Stomach smooth muscle (tissue), 2 donors: ENCODE data around the gene HIGD1C.

Experiments
- H3K27ac ChIP-seq: one replicate; pipeline ENCODE4 v1.7.0; 2013; ENCODE audit warnings: mild to moderate bottlenecking, low read length, inconsistent platforms
- H3K27me3 ChIP-seq, 2 donors: one replicate each; pipeline ENCODE4 v1.7.0; 2013; ENCODE audit warnings: low read length in 2 of 2; ENCODE audit not compliant: insufficient read depth in 2 of 2, control insufficient read depth in 1 of 2
- H3K36me3 ChIP-seq, 2 donors: one replicate each; pipeline ENCODE4 v1.7.0; 2013; ENCODE audit warnings: low read length in 2 of 2; ENCODE audit not compliant: control insufficient read depth in 2 of 2, insufficient read depth in 2 of 2
- H3K4me1 ChIP-seq: one replicate; pipeline ENCODE4 v1.7.0; 2013; ENCODE audit warnings: low read length; ENCODE audit not compliant: control insufficient read depth, insufficient read depth
- H3K4me3 ChIP-seq, 2 donors: one replicate each; pipeline ENCODE4 v1.7.0; 2013; ENCODE audit warnings: low read length in 2 of 2
- H3K9ac ChIP-seq, 2 donors: one replicate each; pipeline ENCODE4 v1.7.0; 2013; ENCODE audit warnings: low read length in 2 of 2, mild to moderate bottlenecking in 1 of 2
- H3K9me3 ChIP-seq, 2 donors: one replicate each; pipeline ENCODE4 v1.7.0; 2013; ENCODE audit warnings: low read length in 2 of 2; ENCODE audit not compliant: control insufficient read depth in 2 of 2
- donor health status: healthy.
- donor health status: Pancreatic carcinoma.

Gene HIGD1C

GRCh38 chr12:50933459-50934124, 18.8 kb upstream of the HIGD1C start:
- Histone ChIP-seq H3K36me3 (peaks cover 3 to 16% of the 10 kb centered on the region in 2 donors), H3K9me3 (peaks cover 0 to 3% of the 10 kb centered on the region in 2 donors), H3K27me3 (no peaks in the 10 kb centered on the region), H3K4me3 (no peak overlapping the region), H3K4me1 (peaks cover 5% of the 10 kb centered on the region), H3K27ac (no peak overlapping the region), H3K9ac (no peak overlapping the region)

DNA sequence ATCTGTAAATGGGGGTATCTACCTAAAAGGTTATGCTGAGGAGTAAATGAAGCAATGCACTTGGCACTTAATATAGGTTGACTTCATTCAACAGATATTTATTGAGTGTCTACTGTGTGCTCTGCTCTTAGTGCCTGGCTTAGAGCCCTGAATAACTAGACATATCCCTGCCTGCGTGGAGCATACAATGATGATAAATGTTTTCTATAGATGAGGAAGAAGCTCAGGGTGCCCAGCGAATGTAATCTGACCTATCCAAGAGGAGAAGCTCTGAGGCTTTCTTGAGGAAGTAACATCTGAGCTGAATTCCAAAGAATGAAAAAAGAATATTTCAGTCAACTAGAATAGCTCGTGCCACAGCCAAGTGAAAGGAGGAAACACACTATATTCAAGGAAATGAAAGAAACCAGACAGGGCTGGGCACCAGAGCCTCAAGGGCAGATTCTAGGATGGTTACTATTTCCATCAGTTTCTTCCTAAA, 17.9 kb upstream of the HIGD1C start:
- Histone ChIP-seq H3K4me3 (no peak overlapping the region), H3K9me3 (peaks cover 0 to 3% of the 10 kb centered on the region in 2 donors), H3K9ac (no peak overlapping the region), H3K27ac (peak overlapping the region; percentile 26), H3K36me3 (peaks cover 3 to 12% of the 10 kb centered on the region in 2 donors), H3K27me3 (no peaks in the 10 kb centered on the region), H3K4me1 (no peaks in the 10 kb centered on the region)

- H3K27me3 ChIP-seq, result no peaks in the 10 kb centered on the region
- peaks cover 3 to 10% of the 10 kb centered on the region in 2 donors for H3K36me3 ChIP-seq
- H3K9ac ChIP-seq, result no peak overlapping the region
- H3K9me3 ChIP-seq, result peaks cover 0 to 3% of the 10 kb centered on the region in 2 donors
- no peaks in the 10 kb centered on the region for H3K4me1 ChIP-seq
- H3K27ac ChIP-seq, result peak overlapping the region; percentile 26
- H3K4me3 ChIP-seq, result no peak overlapping the region
Measured at GRCh38 chr12:50934981-50935807, 17.1 kb upstream of the HIGD1C start.

GRCh38 chr12:50936821-50937530, 15.4 kb upstream of the HIGD1C start:
- no peak overlapping the region for H3K9ac ChIP-seq
- no peaks in the 10 kb centered on the region for H3K27me3 ChIP-seq
- peaks cover 0 to 3% of the 10 kb centered on the region in 2 donors for H3K9me3 ChIP-seq
- no peak overlapping the region for H3K4me3 ChIP-seq
- peaks cover 0 to 8% of the 10 kb centered on the region in 2 donors for H3K36me3 ChIP-seq
- H3K4me1 ChIP-seq, result no peaks in the 10 kb centered on the region
- H3K27ac ChIP-seq, result no peak overlapping the region

GRCh38 chr12:50937653-50938052, 14.7 kb upstream of the HIGD1C start:
- peaks cover 0 to 3% of the 10 kb centered on the region in 2 donors for H3K9me3 ChIP-seq
- no peaks in the 10 kb centered on the region for H3K4me1 ChIP-seq
- H3K9ac ChIP-seq, result no peak overlapping the region
- no peaks in the 10 kb centered on the region for H3K27me3 ChIP-seq
- no peak overlapping the region for H3K27ac ChIP-seq
- H3K4me3 ChIP-seq, result no peak overlapping the region
- peaks cover 0 to 8% of the 10 kb centered on the region in 2 donors for H3K36me3 ChIP-seq

GRCh38 chr12:50947933-50948626, 4.3 kb upstream of the HIGD1C start:
- Histone ChIP-seq H3K9me3 (no peaks in the 10 kb centered on the region), H3K4me1 (no peaks in the 10 kb centered on the region), H3K27me3 (no peaks in the 10 kb centered on the region), H3K36me3 (no peaks in the 10 kb centered on the region), H3K27ac (no peak overlapping the region), H3K4me3 (no peak overlapping the region), H3K9ac (no peak overlapping the region)

GRCh38 chr12:50948798-50949197, 3.5 kb upstream of the HIGD1C start:
- Histone ChIP-seq H3K4me1 (no peaks in the 10 kb centered on the region), H3K9me3 (no peaks in the 10 kb centered on the region), H3K27me3 (no peaks in the 10 kb centered on the region), H3K9ac (no peak overlapping the region), H3K27ac (no peak overlapping the region), H3K4me3 (no peak overlapping the region), H3K36me3 (no peaks in the 10 kb centered on the region)

- Histone ChIP-seq H3K36me3 (no peaks in the 10 kb centered on the region), H3K27me3 (no peaks in the 10 kb centered on the region), H3K27ac (no peak overlapping the region), H3K9me3 (no peaks in the 10 kb centered on the region), H3K4me1 (no peaks in the 10 kb centered on the region), H3K4me3 (no peak overlapping the region), H3K9ac (no peak overlapping the region)
Measured at GRCh38 chr12:50949801-50950302, 2.5 kb upstream of the HIGD1C start.

GRCh38 chr12:50951112-50951511, 1.2 kb upstream of the HIGD1C start:
- Histone ChIP-seq H3K4me3 (no peak overlapping the region), H3K9ac (no peak overlapping the region), H3K27me3 (no peaks in the 10 kb centered on the region), H3K4me1 (no peaks in the 10 kb centered on the region), H3K9me3 (no peaks in the 10 kb centered on the region), H3K27ac (no peak overlapping the region), H3K36me3 (no peaks in the 10 kb centered on the region)

DNA sequence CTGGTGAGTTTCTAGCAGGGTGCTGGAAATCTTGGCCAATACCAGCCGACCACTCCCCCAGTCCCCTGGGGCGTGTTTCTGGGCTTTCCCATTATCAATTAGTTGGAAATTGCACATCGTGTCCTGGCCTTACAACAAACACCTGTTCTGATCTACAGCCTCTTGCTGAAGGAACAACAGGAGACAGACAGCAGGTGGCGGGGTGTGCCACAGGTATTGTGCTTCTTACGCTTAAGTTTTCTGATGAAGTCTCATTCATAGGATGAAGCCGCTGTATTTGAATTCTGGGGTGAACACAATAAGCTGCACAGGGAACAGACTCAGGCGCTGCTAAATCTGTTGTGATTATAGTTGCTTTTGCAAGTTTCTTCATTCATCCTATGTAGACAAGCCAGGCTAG, 703 bp downstream of the HIGD1C start:
- H3K4me1 ChIP-seq, result no peaks in the 10 kb centered on the region
- no peaks in the 10 kb centered on the region for H3K36me3 ChIP-seq
- no peak overlapping the region for H3K4me3 ChIP-seq
- H3K27me3 ChIP-seq, result no peaks in the 10 kb centered on the region
- H3K9me3 ChIP-seq, result no peaks in the 10 kb centered on the region
- no peak overlapping the region for H3K27ac ChIP-seq
- H3K9ac ChIP-seq, result no peak overlapping the region
